Natural killer cell treated with Interleukin-12 subunit alpha and Interleukin-12 subunit beta and Interleukin-15 and Interleukin-18, amount 100 ng/mL, for 72 hours (primary cell): ENCODE measurements around the gene RNF227. TPM values are rescaled to one million over a fixed set of nuclear protein-coding genes. Genes with fewer than 3 reads are reported as not detected.

Experiments
- ATAC-seq, 2 donors: fragments of 150-1000 bp; cut with Tn5 transposase in 1 of 2; sonication (Bioruptor Pico), chemical (Tn5 transposase) in 1 of 2; 2 replicates each; pipeline ENCODE4 v1.10.0; 2021
- DNase-seq: peaks from one replicate; pipeline ENCODE4 v3.0.0; 2022; ENCODE audit warnings: low spot score
- H3K27ac Mint-ChIP-seq, 2 donors: 1 replicate in 1 of 2; 2 replicates in 1 of 2; pipeline ENCODE4 v1.8.0; 2022; ENCODE audit warnings: mixed read lengths in 2 of 2, mild to moderate bottlenecking in 1 of 2, moderate library complexity in 1 of 2
- H3K27me3 Mint-ChIP-seq, 2 donors: 1 replicate in 1 of 2; 2 replicates in 1 of 2; pipeline ENCODE4 v1.8.0; 2022; ENCODE audit warnings: mixed read lengths in 2 of 2
- H3K36me3 Mint-ChIP-seq: one replicate; pipeline ENCODE4 v1.8.0; 2022; ENCODE audit warnings: mixed read lengths
- H3K4me1 Mint-ChIP-seq, 2 donors: 1 replicate in 1 of 2; 2 replicates in 1 of 2; pipeline ENCODE4 v1.8.0; 2022; ENCODE audit warnings: low read depth in 2 of 2, mixed read lengths in 2 of 2, mild to moderate bottlenecking in 1 of 2
- H3K4me3 Mint-ChIP-seq: one replicate; pipeline ENCODE4 v1.8.0; 2022; ENCODE audit warnings: mixed read lengths
- H3K9me3 Mint-ChIP-seq: 2 replicates; pipeline ENCODE4 v1.8.0; 2022; ENCODE audit warnings: mixed read lengths
- total RNA-seq, 2 donors: library from RNA; stranded (reverse); gene quantifications; one replicate each; pipeline ENCODE4 v1.2.3, GENCODE V29; 2022

RNF227 gene
- total RNA-seq, 2 donors from 2014 or later, result 2.5 to 4.7 TPM

DNA sequence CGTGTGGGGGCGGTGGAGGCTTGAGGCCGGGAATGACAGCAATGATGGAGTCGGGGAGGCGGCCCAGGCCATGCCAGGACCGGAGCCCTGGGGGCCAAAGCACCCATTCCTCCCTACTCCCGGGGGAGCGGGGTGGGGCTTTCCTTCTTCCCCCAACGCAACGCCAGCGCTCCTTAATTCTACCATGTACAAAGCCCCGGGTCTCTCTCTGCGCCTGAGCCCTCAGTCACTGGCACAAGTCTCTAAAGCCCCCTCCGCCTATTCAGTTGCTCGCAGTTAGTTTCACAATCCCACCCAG is 245 bp upstream of the RNF227 start:
- H3K27ac Mint-ChIP-seq, result peak overlapping the region; percentile 66 to 88
- H3K27me3 Mint-ChIP-seq, result no peaks in the 10 kb centered on the region
- DNase-seq (no peak), ATAC-seq (no peak)
- peak overlapping the region; percentile 74 for H3K4me3 Mint-ChIP-seq
- H3K36me3 Mint-ChIP-seq, result no peaks in the 10 kb centered on the region
- H3K4me1 Mint-ChIP-seq, result peaks cover 21 to 23% of the 10 kb centered on the region in 2 donors
- no peaks in the 10 kb centered on the region for H3K9me3 Mint-ChIP-seq

DNA sequence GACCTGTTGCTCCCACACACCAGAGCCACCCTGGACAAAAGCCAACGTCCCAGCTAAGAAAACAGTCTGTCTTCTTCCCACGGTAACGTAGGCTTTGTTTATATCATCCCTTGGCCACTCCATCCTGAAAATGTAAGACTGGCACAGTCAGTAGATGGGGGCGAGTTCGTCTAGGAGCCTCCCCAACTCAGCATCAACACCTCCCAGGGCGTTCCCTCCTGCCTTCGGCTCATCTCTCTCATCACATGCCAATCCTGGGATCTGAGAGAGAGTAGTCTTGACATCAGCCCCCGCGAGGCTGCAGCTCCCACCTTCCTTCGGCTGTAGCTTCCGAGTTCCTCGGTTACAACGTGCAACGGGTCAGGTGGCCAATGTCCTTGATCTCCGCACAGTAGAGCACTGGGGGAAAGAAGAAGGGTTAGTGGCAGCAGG is 894 bp downstream of the RNF227 start:
- peak overlapping the region; percentile 66 to 85 for H3K27ac Mint-ChIP-seq
- no peaks in the 10 kb centered on the region for H3K9me3 Mint-ChIP-seq
- peaks cover 23 to 24% of the 10 kb centered on the region in 2 donors for H3K4me1 Mint-ChIP-seq
- peak overlapping the region; percentile 92 for H3K4me3 Mint-ChIP-seq
- ATAC-seq, result no peak
- no peak for DNase-seq
- H3K27me3 Mint-ChIP-seq, result no peaks in the 10 kb centered on the region
- H3K36me3 Mint-ChIP-seq, result peaks cover 10% of the 10 kb centered on the region

DNA sequence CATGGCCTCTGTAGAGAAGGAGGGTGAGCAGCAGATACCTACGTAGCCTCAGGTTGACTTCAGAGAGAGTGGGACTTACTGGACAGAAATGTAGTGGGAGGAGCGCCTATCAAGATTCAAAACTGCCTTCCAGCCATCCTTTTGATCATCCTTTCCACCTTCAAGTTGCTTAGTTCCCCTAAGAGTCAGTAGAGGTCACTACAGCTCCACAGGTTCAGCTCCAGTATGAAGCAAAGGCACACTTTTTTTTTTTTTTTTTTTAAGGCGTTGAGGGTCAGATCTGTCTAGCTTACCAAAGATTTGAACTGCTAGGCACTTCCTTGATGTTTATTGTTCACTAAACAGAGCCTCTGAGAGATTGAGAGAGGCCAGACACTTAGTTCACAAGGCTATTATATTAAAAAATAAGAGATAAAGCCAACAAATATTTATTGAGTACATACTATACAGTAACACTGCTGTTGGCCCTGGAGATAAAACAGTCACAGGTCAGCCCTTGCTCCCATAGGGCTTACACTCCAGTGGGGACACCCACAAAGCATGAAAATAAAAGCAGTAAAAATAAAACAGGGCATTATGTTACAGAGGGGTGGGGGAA is 3.1 kb downstream of the RNF227 start:
- Mint-ChIP-seq H3K4me3 (peak overlapping the region; percentile 48), H3K36me3 (peaks cover 22% of the 10 kb centered on the region), H3K9me3 (no peaks in the 10 kb centered on the region), H3K27me3 (no peaks in the 10 kb centered on the region), H3K4me1 (peaks cover 23 to 24% of the 10 kb centered on the region in 2 donors), H3K27ac (peak overlapping the region; percentile 35 to 47)
- DNase-seq, result no peak
- ATAC-seq, result peak in 1 of 2 donors; percentile 34

DNA sequence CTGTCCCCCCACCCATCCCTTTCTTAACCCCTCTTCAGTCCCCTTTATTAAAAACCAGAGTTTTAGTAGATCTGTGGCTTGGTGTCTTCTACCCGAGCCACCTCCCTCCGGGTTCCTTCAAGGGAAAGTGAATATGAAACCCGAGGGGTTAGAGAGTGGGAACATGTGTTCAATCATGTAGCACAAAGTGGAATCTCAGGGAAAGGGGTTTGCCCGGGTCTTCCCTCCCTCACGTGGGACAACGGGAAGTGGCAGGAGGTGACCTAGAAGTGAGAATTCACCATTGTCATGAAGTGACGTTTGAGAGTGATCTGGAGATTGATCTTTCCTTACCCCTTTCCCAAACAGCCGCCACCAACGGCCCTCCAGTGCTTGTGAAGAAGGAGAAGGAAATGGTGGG is 5.0 kb downstream of the RNF227 start:
- no peak for DNase-seq
- no peak overlapping the region for H3K4me3 Mint-ChIP-seq
- H3K9me3 Mint-ChIP-seq, result no peaks in the 10 kb centered on the region
- H3K36me3 Mint-ChIP-seq, result peaks cover 22% of the 10 kb centered on the region
- H3K27ac Mint-ChIP-seq, result peak overlapping the region in 1 of 2 donors; percentile 6
- peaks cover 17 to 18% of the 10 kb centered on the region in 2 donors for H3K4me1 Mint-ChIP-seq
- H3K27me3 Mint-ChIP-seq, result no peaks in the 10 kb centered on the region
- no peak for ATAC-seq

DNA sequence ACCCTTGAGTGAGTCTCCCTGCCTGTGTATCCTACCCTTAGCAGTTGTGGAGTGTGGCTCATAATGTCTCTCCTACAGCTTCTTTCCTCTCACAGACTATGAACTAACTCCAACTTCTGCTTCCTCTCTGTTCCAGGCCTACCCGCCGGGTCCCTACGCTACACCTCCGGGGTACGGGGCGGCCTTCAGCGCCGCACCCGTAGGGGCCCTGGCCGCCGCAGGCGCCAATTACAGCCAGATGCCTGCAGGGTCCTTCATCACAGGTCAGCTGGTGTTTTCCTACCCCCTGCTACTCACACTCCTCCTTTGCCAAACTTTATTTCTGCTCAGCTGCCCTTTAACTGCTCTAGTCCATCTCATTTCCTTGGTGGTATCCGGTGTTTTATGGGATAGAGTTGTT is 5.4 kb downstream of the RNF227 start:
- no peaks in the 10 kb centered on the region for H3K9me3 Mint-ChIP-seq
- H3K27ac Mint-ChIP-seq, result peak overlapping the region; percentile 5 to 6

GRCh38 chr17:7910281-7910680 is 5.8 kb downstream of the RNF227 start:
- Mint-ChIP-seq H3K9me3 (no peaks in the 10 kb centered on the region), H3K4me1 (peaks cover 16 to 17% of the 10 kb centered on the region in 2 donors), H3K4me3 (no peak overlapping the region), H3K36me3 (peaks cover 22% of the 10 kb centered on the region), H3K27ac (peak overlapping the region in 1 of 2 donors; percentile 5), H3K27me3 (no peaks in the 10 kb centered on the region)
- no peak for DNase-seq
- no peak for ATAC-seq

More for the DNA sequence above, 5.4 kb downstream of the RNF227 start:
- Mint-ChIP-seq H3K4me1 (peaks cover 17 to 18% of the 10 kb centered on the region in 2 donors), H3K36me3 (peaks cover 22% of the 10 kb centered on the region), H3K4me3 (no peak overlapping the region), H3K27me3 (no peaks in the 10 kb centered on the region)
- ATAC-seq, result no peak
- no peak for DNase-seq

DNA sequence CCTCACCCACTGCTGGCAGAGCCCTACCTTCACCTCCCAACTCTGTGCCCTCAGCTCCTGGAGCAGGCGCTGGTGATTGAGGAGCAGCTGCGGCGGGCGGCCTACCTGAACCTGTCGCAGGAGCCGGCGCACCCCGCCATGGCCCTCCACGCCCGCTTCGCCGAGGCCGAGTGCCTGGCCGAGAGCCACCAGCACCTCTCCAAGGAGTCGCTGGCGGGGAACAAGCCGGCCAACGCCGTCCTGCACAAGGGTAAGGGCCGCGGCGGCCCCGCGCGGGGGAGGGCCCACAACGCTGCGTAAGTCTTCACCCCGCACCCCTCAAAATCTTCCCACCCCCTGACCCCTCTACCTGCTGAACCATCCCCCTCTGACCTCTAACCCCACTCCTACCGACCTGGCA is 7.0 kb downstream of the RNF227 start:
- Mint-ChIP-seq H3K36me3 (peaks cover 29% of the 10 kb centered on the region), H3K4me3 (no peak overlapping the region), H3K9me3 (no peaks in the 10 kb centered on the region), H3K27ac (no peak overlapping the region), H3K4me1 (peaks cover 9% of the 10 kb centered on the region in 2 donors), H3K27me3 (no peaks in the 10 kb centered on the region)
- no peak for DNase-seq
- ATAC-seq, result no peak

GRCh38 chr17:7903154-7904103 is 12.7 kb downstream of the RNF227 start:
- DNase-seq (no peak), ATAC-seq (no peak)
- no peak overlapping the region for H3K27ac Mint-ChIP-seq
- peaks cover 30% of the 10 kb centered on the region for H3K36me3 Mint-ChIP-seq
- no peak overlapping the region for H3K4me3 Mint-ChIP-seq
- no peaks in the 10 kb centered on the region for H3K9me3 Mint-ChIP-seq
- H3K4me1 Mint-ChIP-seq, result no peaks in the 10 kb centered on the region
- no peaks in the 10 kb centered on the region for H3K27me3 Mint-ChIP-seq

DNA sequence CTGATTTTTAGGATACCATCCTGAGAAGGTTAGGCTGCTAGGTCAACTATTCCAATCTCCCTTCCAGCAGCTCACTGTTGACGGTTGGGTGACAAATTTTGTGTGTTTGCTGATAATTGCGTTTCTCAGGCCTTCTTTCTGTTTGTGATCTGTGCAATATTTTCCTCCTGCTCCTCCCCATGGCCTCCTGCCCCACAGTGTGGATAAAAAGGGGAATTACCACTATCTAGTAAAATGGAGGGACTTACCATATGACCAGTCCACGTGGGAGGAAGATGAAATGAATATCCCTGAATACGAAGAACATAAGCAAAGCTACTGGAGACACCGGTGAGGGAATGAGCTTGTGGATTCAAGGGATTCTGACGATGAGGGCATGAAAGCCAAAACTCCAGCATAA is 18.3 kb downstream of the RNF227 start:
- DNase-seq (no peak), ATAC-seq (no peak)
- Mint-ChIP-seq H3K36me3 (peaks cover 46% of the 10 kb centered on the region), H3K4me3 (no peak overlapping the region), H3K9me3 (no peaks in the 10 kb centered on the region), H3K27me3 (no peaks in the 10 kb centered on the region), H3K27ac (peak overlapping the region in 1 of 2 donors; percentile 64), H3K4me1 (peaks cover 0 to 17% of the 10 kb centered on the region in 2 donors)

GRCh38 chr17:7897090-7897489 is 19.0 kb downstream of the RNF227 start:
- Mint-ChIP-seq H3K27ac (peak overlapping the region in 1 of 2 donors; percentile 43), H3K4me3 (no peak overlapping the region), H3K36me3 (peaks cover 42% of the 10 kb centered on the region), H3K9me3 (no peaks in the 10 kb centered on the region), H3K27me3 (no peaks in the 10 kb centered on the region), H3K4me1 (peaks cover 0 to 17% of the 10 kb centered on the region in 2 donors)
- no peak for ATAC-seq
- no peak for DNase-seq

GRCh38 chr17:7894866-7895265 is 21.2 kb downstream of the RNF227 start:
- H3K27me3 Mint-ChIP-seq, result no peaks in the 10 kb centered on the region
- no peaks in the 10 kb centered on the region for H3K9me3 Mint-ChIP-seq
- peaks cover 47% of the 10 kb centered on the region for H3K36me3 Mint-ChIP-seq
- no peak for DNase-seq
- peak overlapping the region in 1 of 2 donors; percentile 26 for H3K27ac Mint-ChIP-seq
- H3K4me3 Mint-ChIP-seq, result no peak overlapping the region
- H3K4me1 Mint-ChIP-seq, result peaks cover 0 to 17% of the 10 kb centered on the region in 2 donors
- ATAC-seq, result no peak

- DNase-seq (no peak), ATAC-seq (no peak)
- Mint-ChIP-seq H3K4me1 (peaks cover 0 to 17% of the 10 kb centered on the region in 2 donors), H3K27ac (peak overlapping the region in 1 of 2 donors; percentile 26), H3K36me3 (peaks cover 42% of the 10 kb centered on the region), H3K27me3 (no peaks in the 10 kb centered on the region), H3K4me3 (no peak overlapping the region), H3K9me3 (no peaks in the 10 kb centered on the region)
These were observed 21.9 kb downstream of the RNF227 start for GRCh38 chr17:7894226-7894625.

DNA sequence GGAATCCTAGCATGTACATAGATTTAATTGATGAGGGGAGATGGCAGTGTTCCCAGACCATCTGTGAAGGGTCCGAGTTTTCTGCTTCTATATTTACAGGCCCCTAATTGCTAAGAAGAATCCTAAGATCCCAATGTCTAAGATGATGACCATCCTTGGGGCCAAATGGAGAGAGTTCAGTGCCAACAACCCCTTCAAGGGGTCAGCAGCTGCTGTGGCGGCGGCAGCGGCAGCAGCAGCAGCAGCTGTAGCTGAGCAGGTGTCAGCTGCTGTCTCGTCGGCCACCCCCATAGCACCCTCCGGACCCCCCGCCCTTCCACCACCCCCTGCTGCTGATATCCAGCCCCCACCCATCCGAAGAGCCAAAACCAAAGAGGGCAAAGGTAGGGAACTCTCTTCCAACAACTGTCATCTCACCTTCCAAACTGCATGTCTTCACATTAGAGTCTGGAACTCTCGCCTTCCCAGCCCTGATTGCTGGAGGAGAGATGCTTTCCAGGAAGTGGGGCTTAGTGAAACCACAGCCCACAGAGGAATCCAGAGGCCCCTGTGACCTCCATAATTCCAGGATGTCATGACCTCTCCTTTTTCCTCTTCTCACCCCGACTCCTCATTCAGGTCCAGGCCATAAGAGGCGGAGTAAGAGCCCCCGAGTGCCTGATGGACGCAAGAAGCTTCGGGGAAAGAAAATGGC is 22.8 kb downstream of the RNF227 start:
- Mint-ChIP-seq H3K4me3 (no peak overlapping the region), H3K27me3 (no peaks in the 10 kb centered on the region), H3K27ac (peak overlapping the region in 1 of 2 donors; percentile 56), H3K9me3 (no peaks in the 10 kb centered on the region), H3K4me1 (peaks cover 0 to 17% of the 10 kb centered on the region in 2 donors), H3K36me3 (peaks cover 36% of the 10 kb centered on the region)
- ATAC-seq (no peak), DNase-seq (no peak)
